Embryonic facial prominence (tissue), 1 donor: Measurements from ENCODE around the gene CACHD1.
"Not testable (repeated sequence)": the region's sequence is repeated elsewhere in the genome, so short reads cannot be mapped to it uniquely, and the experiment has no call there.

Experiments
- DNase-seq: peaks from one replicate; pipeline ENCODE4 v3.0.0-alpha.2; 2016; ENCODE audit errors: extremely low spot score

CACHD1 gene

GRCh38 chr1:64588876-64589275, 118.9 kb downstream of the CACHD1 start:
- DNase-seq, result no peak

GRCh38 chr1:64590316-64590715, 120.4 kb downstream of the CACHD1 start:
- no peak for DNase-seq

- DNase-seq, result no peak
Observed at GRCh38 chr1:64594446-64594845, 124.5 kb downstream of the CACHD1 start.

- DNase-seq, result no peak
Observed at GRCh38 chr1:64595871-64596515, 126.1 kb downstream of the CACHD1 start.

GRCh38 chr1:64597113-64597512, 127.2 kb downstream of the CACHD1 start:
- DNase-seq, result no peak

GRCh38 chr1:64598100-64598571, 128.2 kb downstream of the CACHD1 start:
- no peak for DNase-seq

- no peak for DNase-seq
Observed at GRCh38 chr1:64599242-64599641, 129.3 kb downstream of the CACHD1 start.

DNA sequence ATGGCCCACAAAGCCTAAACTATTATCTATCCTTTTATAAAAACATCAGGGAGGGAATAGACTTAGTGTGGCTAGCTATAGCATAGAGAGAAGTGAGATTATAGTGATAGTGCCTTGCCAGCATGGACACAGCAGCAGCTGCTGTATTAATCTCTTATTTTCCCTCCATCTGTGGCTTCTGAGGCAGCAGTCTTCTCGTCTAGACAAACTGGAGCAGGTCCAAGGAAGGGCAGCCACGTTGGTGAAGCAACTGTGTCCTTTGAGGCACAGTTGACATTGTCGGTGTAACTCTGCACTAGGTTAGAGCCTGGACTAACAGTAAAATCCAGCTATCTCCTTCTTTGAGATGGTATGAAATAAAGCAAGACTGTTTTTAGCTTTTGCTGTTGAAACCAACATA, 131.3 kb downstream of the CACHD1 start:
- no peak for DNase-seq

DNA sequence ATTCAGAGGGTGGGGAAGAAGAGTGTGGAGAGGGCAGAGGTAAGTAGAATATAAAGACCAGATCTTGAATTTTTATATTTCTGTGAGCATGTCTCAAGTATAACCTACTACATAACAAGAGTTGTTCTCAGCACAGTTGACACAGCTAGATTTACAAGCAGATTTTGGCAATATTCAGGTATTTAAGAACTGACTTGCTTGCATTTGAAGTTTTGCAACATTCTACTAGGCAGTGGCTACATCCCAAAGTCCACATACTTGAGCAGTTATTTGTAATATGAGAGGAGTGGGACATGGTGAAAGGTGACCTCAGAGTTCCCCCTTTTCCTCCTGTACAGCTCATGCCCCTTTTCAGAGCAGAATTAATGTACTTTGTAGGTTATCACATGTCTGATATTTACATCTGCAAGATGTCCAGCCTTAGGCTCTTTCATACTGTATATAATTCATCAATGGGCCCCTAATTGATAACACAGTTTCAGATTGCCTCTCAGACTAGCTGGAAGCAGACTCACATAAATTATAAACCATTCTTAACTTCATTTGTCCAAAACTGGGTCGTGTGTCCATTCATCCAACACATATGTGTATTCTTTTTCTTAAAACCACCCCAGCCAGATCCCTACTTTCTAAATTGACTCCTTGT, 138.2 kb downstream of the CACHD1 start:
- no peak for DNase-seq

GRCh38 chr1:64608651-64609048, 138.7 kb downstream of the CACHD1 start:
- no peak for DNase-seq

DNA sequence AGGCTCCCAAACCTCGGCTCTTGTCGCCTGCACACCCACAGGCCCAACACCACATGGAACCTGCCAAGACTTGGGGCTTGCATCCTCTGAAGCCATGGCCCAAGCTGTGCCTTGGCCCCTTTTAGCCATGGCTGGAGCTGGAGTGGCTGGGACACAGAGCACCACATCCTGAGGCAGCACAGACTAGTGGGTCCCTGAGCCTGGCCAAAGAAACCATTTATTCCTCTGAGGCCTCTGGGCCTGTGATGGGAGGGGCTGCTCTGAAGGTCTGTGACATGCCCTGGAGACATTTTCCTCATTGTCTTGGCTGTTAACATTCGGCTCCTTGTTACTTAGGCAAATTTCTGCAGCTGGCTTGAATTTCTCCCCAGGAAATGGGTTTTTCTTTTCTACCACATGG, 141.0 kb downstream of the CACHD1 start:
- not testable (repeated sequence) for DNase-seq

DNA sequence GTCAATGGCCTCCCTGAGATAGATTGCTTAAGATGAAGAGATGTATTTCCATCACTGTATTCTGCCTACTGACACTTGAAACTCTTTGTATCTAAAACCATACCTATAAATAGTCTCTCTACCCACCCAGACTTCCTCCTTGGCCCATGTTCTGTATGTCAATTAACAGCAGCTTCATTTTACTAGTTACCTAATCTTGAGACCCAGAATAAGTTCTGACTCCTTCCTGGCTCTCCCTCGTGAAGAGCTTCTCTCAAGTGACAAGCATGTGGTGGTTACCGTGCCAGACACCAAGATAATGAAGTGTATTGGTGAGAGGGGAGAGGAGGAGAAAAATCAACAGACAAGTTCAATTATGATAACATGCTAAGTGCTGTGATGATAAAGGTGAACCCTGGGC, 146.1 kb downstream of the CACHD1 start:
- DNase-seq, result no peak

DNA sequence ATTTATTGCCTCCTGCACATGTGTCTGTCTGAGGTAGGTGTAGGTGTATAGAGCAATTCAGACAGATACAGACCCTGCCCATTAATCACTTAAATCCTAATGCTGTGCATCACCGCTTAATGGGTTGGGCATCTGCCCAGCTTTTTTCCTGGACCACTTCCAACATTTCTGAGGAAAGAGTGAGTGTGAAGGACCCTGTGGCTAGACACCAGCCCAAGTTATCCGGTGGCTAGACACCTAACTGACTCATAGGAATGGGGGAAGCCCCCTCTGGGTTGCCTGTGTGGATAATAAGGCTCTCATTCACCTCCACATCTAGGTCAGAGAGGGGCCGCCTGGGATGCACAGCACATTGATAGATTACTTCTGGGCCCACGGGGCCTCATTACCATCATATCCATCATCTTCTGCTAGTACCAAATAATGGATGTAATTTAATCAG, 153.8 kb downstream of the CACHD1 start:
- DNase-seq, result no peak

DNA sequence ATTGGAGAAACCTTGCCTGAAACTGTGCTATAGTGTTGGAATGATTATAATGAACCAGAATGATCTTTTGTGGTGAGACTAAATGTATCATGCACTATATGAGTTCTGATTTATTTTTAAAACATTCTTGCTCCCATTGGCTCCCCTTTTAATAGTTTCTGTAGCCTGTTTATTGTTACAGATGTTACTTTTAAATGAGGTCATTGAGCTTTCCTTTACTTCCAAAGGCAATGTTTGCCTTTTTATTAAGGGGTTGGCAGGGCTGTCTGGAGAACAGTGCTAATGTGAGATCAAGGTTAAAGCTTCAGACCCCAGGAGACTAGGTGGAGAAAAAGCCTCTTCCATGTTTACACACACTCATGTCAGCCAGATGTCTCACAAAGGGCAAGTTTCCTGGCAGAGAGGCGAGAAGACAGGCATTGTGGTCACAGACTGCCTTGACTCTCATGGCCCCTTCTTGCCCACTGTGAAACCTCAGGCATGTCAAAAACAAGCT, 154.3 kb downstream of the CACHD1 start:
- no peak for DNase-seq

- DNase-seq, result no peak
Observed at GRCh38 chr1:64624808-64625207, 154.9 kb downstream of the CACHD1 start.

DNA sequence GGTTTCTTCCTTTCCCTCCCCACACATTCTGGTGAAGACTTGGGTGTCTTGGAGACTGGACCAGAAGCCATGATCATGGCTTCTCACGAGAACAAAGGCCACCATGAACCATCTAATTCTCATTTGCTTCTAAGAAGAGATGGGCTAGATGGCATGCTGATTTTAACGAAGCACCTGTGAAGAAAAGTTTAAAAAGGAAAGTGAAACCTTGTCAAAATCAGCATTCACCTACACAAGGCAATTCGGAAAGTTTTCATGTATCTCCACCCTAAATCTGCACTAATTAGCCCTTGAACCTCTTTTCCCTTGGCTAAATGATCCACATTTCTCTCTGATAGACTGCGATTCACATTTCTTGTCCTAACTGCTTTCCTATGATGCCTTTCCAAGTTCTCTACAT, 160.7 kb downstream of the CACHD1 start:
- DNase-seq, result no peak

- DNase-seq, result no peak
Observed at GRCh38 chr1:64631346-64632034, 161.6 kb downstream of the CACHD1 start.

GRCh38 chr1:64632936-64633335, 163.0 kb downstream of the CACHD1 start:
- no peak for DNase-seq

GRCh38 chr1:64645735-64646134, 175.8 kb downstream of the CACHD1 start:
- no peak for DNase-seq

DNA sequence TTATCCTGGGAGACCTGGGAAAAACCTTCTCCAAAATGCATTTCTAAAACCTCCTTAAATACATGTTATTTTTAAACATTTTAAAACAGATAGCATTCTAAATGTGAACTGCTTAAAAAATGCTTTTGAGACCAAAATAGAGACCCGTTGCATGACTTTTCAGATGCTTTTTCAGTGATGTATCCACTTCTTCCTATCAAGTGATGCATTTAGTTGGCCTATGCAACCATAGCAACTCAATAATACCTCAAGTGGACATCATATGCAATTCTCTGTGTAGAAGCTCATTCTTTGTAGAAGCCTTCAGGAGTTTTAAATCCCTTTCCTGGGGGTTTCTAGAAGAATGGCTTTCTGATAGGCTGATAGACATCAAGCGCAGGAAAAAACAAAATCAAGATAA, 180.5 kb downstream of the CACHD1 start:
- DNase-seq, result no peak

DNA sequence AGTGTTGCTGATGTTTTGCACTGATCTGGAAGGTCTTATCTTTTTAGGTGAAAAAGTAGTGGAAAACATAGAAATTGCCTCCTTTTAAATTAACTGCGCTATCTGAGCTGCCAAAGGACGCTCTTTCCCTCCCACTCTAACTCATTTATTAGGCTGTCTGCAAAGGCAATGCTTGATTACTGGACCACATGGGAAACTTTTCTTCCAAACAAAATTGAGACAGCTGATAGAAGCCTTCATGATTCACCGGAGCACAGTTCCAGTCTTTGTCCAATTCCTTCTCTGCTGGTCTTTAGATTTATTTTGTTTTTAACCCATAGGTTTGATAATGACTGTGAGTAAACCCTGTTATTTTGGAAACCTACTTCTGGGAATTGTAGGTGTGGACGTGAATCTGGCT, 181.9 kb downstream of the CACHD1 start:
- no peak for DNase-seq

- no peak for DNase-seq
Observed at GRCh38 chr1:64653466-64653865, 183.5 kb downstream of the CACHD1 start.
